Measurements from ENCODE around the gene APOC1.

The APOC1 gene

DNA sequence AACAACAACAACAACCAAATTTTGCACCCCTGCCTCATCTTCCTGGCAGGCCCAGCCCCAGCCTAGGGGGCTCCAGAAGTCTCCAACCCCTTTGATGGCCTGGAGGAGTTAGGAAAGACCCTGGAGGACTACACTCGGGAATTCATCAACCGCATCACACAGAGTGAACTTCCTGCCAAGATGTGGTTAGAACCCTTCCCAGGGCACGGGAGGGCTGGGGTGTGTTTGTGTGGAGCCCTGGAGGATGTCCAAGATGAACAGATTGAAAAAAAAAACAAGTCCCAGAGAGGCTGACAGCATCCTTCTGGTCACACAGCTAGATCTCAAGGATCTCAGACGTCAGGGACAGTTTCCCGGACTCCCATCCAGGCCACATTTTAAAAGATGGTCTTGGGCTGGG is 13.3 kb downstream of the APOC1 start:
- TF ChIP-seq ZNF8 (CRISPR knock-in tag; IDR thresholded peaks at IDR 0.05) (no peak), ZNF565 (CRISPR knock-in tag; conservative IDR thresholded peaks at IDR 0.05; ENCODE audit: low read depth) (no peak)
- ATAC-seq = no peak

DNA sequence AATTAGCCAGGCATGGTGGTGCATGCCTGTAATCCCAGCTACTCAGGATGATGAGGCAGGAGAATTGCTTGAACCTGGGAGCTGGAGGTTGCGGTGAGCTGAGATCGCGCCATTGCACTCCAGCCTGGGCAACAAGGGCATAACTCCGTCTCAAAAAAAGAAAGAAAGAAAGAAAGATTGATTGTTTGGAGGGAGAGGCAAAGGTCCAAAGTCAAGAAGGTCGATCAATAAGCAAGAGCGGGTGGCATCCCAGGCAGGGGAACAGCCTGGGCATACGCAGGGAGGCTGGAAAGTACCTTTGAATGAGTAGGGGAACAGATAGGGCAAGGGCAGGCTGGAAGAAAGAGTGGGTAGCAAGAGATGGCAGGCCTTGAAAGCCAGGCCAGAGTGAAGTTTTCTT is 15.7 kb downstream of the APOC1 start:
- TF ChIP-seq ESRRG (CRISPR knock-in tag; IDR thresholded peaks at IDR 0.05) = no peak
- TF ChIP-seq PPARA (CRISPR knock-in tag; IDR thresholded peaks at IDR 0.05; ENCODE audit: borderline replicate concordance) = no peak
- TF ChIP-seq ZFP30 (CRISPR knock-in tag; IDR thresholded peaks at IDR 0.05) = no peak
- TF ChIP-seq OSR1 (CRISPR knock-in tag; IDR thresholded peaks at IDR 0.05) = no peak
- no peak for TF ChIP-seq GLIS3 (CRISPR knock-in tag; IDR thresholded peaks at IDR 0.05)
- ATAC-seq = no peak

DNA sequence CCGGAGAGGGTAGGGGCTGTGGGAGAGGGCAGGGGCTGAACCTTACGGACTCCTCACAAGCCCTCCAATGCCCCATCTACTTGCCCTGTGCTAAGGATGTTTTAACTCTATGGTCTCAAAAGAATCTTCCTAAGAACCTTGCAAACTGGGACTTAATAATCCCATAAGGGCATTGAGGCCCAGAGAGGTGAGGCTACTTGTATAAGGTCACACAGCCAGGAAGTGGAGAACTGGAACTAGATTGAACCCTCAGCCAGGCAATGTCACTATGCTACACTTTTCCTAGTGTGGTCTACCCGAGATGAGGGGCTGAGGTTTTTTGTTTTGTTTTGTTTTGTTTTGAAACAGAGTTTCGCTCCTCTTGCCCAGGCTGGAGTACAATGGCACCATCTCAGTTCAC is 17.1 kb downstream of the APOC1 start:
- ATAC-seq = no peak
- TF ChIP-seq, protein P1, sequence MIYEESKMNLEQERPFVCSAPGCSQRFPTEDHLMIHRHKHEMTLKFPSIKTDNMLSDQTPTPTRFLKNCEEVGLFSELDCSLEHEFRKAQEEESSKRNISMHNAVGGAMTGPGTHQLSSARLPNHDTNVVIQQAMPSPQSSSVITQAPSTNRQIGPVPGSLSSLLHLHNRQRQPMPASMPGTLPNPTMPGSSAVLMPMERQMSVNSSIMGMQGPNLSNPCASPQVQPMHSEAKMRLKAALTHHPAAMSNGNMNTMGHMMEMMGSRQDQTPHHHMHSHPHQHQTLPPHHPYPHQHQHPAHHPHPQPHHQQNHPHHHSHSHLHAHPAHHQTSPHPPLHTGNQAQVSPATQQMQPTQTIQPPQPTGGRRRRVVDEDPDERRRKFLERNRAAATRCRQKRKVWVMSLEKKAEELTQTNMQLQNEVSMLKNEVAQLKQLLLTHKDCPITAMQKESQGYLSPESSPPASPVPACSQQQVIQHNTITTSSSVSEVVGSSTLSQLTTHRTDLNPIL (CRISPR knock-in tag; IDR thresholded peaks at IDR 0.05; ENCODE audit: low read depth) = no peak
- TF ChIP-seq ZNF70 (CRISPR knock-in tag; IDR thresholded peaks at IDR 0.05) (no peak), RARB (CRISPR knock-in tag; IDR thresholded peaks at IDR 0.05) (no peak), ARNTL (CRISPR knock-in tag; IDR thresholded peaks at IDR 0.05; ENCODE audit: borderline replicate concordance, low read depth) (no peak), ZFP3 (CRISPR knock-in tag; IDR thresholded peaks at IDR 0.05) (no peak), SNAI2 (CRISPR knock-in tag; IDR thresholded peaks at IDR 0.05) (no peak), GLIS3 (CRISPR knock-in tag; IDR thresholded peaks at IDR 0.05) (no peak), PPARA (CRISPR knock-in tag; IDR thresholded peaks at IDR 0.05; ENCODE audit: borderline replicate concordance) (no peak)
- TF ChIP-seq, protein P2, sequence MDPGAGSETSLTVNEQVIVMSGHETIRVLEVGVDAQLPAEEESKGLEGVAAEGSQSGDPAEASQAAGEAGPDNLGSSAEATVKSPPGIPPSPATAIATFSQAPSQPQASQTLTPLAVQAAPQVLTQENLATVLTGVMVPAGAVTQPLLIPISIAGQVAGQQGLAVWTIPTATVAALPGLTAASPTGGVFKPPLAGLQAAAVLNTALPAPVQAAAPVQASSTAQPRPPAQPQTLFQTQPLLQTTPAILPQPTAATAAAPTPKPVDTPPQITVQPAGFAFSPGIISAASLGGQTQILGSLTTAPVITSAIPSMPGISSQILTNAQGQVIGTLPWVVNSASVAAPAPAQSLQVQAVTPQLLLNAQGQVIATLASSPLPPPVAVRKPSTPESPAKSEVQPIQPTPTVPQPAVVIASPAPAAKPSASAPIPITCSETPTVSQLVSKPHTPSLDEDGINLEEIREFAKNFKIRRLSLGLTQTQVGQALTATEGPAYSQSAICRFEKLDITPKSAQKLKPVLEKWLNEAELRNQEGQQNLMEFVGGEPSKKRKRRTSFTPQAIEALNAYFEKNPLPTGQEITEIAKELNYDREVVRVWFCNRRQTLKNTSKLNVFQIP (CRISPR knock-in tag; IDR thresholded peaks at IDR 0.05; ENCODE audit: borderline replicate concordance, low read depth) = no peak
- TF ChIP-seq, protein P3, sequence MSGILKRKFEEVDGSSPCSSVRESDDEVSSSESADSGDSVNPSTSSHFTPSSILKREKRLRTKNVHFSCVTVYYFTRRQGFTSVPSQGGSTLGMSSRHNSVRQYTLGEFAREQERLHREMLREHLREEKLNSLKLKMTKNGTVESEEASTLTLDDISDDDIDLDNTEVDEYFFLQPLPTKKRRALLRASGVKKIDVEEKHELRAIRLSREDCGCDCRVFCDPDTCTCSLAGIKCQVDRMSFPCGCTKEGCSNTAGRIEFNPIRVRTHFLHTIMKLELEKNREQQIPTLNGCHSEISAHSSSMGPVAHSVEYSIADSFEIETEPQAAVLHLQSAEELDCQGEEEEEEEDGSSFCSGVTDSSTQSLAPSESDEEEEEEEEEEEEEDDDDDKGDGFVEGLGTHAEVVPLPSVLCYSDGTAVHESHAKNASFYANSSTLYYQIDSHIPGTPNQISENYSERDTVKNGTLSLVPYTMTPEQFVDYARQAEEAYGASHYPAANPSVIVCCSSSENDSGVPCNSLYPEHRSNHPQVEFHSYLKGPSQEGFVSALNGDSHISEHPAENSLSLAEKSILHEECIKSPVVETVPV (CRISPR knock-in tag; IDR thresholded peaks at IDR 0.05) = no peak

DNA sequence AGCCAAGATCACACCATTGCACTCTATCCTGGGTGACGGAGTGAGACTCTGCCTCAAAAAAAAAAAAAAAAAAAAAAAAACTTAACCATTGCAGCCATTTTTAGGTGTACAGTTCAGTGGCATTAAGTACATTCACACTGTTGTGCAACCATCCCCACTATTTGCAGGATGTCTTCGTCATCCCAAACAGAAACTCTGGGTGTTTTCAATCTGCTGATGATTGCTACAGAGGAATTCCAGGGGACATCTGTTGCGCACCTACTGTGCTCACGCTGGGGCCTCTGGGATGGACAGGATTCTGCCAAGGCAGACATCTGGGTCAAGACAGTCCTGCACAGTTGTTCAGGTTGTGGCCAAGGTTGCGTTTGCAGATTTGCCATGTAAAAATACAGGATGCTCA is 25.3 kb downstream of the APOC1 start:
- TF ChIP-seq ZFP30 (CRISPR knock-in tag; IDR thresholded peaks at IDR 0.05) = no peak
- TF ChIP-seq, protein P4, sequence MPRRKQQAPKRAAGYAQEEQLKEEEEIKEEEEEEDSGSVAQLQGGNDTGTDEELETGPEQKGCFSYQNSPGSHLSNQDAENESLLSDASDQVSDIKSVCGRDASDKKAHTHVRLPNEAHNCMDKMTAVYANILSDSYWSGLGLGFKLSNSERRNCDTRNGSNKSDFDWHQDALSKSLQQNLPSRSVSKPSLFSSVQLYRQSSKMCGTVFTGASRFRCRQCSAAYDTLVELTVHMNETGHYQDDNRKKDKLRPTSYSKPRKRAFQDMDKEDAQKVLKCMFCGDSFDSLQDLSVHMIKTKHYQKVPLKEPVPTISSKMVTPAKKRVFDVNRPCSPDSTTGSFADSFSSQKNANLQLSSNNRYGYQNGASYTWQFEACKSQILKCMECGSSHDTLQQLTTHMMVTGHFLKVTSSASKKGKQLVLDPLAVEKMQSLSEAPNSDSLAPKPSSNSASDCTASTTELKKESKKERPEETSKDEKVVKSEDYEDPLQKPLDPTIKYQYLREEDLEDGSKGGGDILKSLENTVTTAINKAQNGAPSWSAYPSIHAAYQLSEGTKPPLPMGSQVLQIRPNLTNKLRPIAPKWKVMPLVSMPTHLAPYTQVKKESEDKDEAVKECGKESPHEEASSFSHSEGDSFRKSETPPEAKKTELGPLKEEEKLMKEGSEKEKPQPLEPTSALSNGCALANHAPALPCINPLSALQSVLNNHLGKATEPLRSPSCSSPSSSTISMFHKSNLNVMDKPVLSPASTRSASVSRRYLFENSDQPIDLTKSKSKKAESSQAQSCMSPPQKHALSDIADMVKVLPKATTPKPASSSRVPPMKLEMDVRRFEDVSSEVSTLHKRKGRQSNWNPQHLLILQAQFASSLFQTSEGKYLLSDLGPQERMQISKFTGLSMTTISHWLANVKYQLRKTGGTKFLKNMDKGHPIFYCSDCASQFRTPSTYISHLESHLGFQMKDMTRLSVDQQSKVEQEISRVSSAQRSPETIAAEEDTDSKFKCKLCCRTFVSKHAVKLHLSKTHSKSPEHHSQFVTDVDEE (CRISPR knock-in tag; IDR thresholded peaks at IDR 0.05) = no peak
- TF ChIP-seq, protein P5, sequence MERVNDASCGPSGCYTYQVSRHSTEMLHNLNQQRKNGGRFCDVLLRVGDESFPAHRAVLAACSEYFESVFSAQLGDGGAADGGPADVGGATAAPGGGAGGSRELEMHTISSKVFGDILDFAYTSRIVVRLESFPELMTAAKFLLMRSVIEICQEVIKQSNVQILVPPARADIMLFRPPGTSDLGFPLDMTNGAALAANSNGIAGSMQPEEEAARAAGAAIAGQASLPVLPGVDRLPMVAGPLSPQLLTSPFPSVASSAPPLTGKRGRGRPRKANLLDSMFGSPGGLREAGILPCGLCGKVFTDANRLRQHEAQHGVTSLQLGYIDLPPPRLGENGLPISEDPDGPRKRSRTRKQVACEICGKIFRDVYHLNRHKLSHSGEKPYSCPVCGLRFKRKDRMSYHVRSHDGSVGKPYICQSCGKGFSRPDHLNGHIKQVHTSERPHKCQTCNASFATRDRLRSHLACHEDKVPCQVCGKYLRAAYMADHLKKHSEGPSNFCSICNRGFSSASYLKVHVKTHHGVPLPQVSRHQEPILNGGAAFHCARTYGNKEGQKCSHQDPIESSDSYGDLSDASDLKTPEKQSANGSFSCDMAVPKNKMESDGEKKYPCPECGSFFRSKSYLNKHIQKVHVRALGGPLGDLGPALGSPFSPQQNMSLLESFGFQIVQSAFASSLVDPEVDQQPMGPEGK (CRISPR knock-in tag; IDR thresholded peaks at IDR 0.05; ENCODE audit: borderline replicate concordance) = no peak
- no peak for TF ChIP-seq GLIS3 (CRISPR knock-in tag; IDR thresholded peaks at IDR 0.05)
- no peak for TF ChIP-seq ISL1 (CRISPR knock-in tag; IDR thresholded peaks at IDR 0.05)
- TF ChIP-seq ARNTL (CRISPR knock-in tag; IDR thresholded peaks at IDR 0.05; ENCODE audit: borderline replicate concordance, low read depth) = no peak
- no peak for TF ChIP-seq BACH2 (CRISPR knock-in tag; IDR thresholded peaks at IDR 0.05; ENCODE audit: borderline replicate concordance)
- TF ChIP-seq, protein P3 (CRISPR knock-in tag; IDR thresholded peaks at IDR 0.05) = no peak
- TF ChIP-seq RARB (CRISPR knock-in tag; IDR thresholded peaks at IDR 0.05) = no peak
- TF ChIP-seq, protein P1 (CRISPR knock-in tag; IDR thresholded peaks at IDR 0.05; ENCODE audit: low read depth) = no peak
- TF ChIP-seq OSR1 (CRISPR knock-in tag; IDR thresholded peaks at IDR 0.05) = no peak
- TF ChIP-seq ZNF70 (CRISPR knock-in tag; IDR thresholded peaks at IDR 0.05) = no peak
- ATAC-seq = no peak
